ENCODE data around the gene AXIN1.

The AXIN1 gene

GRCh38 chr16:359871-360697 lies 7.6 kb upstream of the AXIN1 start:
- no peaks in the 10 kb centered on the region for H3K9me3 ChIP-seq (ENCODE audit: control insufficient read depth, insufficient read depth, low read depth, low read length)
- no peak overlapping the region for H3K4me3 ChIP-seq (ENCODE audit: low read depth, low read length)
- no peak overlapping the region for H3K9ac ChIP-seq (ENCODE audit: low read length)
- H3K36me3 ChIP-seq (ENCODE audit: control insufficient read depth, insufficient read depth, low read length), result no peaks in the 10 kb centered on the region
- H3K27me3 ChIP-seq (ENCODE audit: control insufficient read depth, insufficient read depth, low read length), result no peaks in the 10 kb centered on the region
- no peak overlapping the region for H3K27ac ChIP-seq (ENCODE audit: low read depth, low read length)
- no peaks in the 10 kb centered on the region for H3K4me1 ChIP-seq (ENCODE audit: control insufficient read depth, insufficient read depth, low read length)

GRCh38 chr16:359067-359763 lies 6.7 kb upstream of the AXIN1 start:
- Histone ChIP-seq H3K9ac (ENCODE audit: low read length) (no peak overlapping the region), H3K4me1 (ENCODE audit: control insufficient read depth, insufficient read depth, low read length) (no peaks in the 10 kb centered on the region), H3K9me3 (ENCODE audit: control insufficient read depth, insufficient read depth, low read depth, low read length) (no peaks in the 10 kb centered on the region), H3K4me3 (ENCODE audit: low read depth, low read length) (no peak overlapping the region), H3K27me3 (ENCODE audit: control insufficient read depth, insufficient read depth, low read length) (no peaks in the 10 kb centered on the region), H3K27ac (ENCODE audit: low read depth, low read length) (no peak overlapping the region), H3K36me3 (ENCODE audit: control insufficient read depth, insufficient read depth, low read length) (no peaks in the 10 kb centered on the region)

- H3K4me3 ChIP-seq (ENCODE audit: low read depth, low read length), result no peak overlapping the region
Observed at GRCh38 chr16:356741-357140, 4.2 kb upstream of the AXIN1 start.

GRCh38 chr16:354971-355461 lies 2.5 kb upstream of the AXIN1 start:
- H3K4me3 ChIP-seq (ENCODE audit: low read depth, low read length), result no peak overlapping the region
- no peak overlapping the region for H3K27ac ChIP-seq (ENCODE audit: low read depth, low read length)
- H3K4me1 ChIP-seq (ENCODE audit: control insufficient read depth, insufficient read depth, low read length), result peaks cover 4% of the 10 kb centered on the region; the same call in 1 of the 2 replicates
- no peaks in the 10 kb centered on the region for H3K9me3 ChIP-seq (ENCODE audit: control insufficient read depth, insufficient read depth, low read depth, low read length)
- no peak overlapping the region for H3K9ac ChIP-seq (ENCODE audit: low read length)
- H3K27me3 ChIP-seq (ENCODE audit: control insufficient read depth, insufficient read depth, low read length), result no peaks in the 10 kb centered on the region
- H3K36me3 ChIP-seq (ENCODE audit: control insufficient read depth, insufficient read depth, low read length), result peaks cover 7% of the 10 kb centered on the region; the same call in 1 of the 2 replicates

More at GRCh38 chr16:356741-357140, 4.2 kb upstream of the AXIN1 start:
- Histone ChIP-seq H3K4me1 (ENCODE audit: control insufficient read depth, insufficient read depth, low read length) (no peaks in the 10 kb centered on the region; the same call in 1 of the 2 replicates), H3K36me3 (ENCODE audit: control insufficient read depth, insufficient read depth, low read length) (no peaks in the 10 kb centered on the region), H3K27me3 (ENCODE audit: control insufficient read depth, insufficient read depth, low read length) (no peaks in the 10 kb centered on the region), H3K9me3 (ENCODE audit: control insufficient read depth, insufficient read depth, low read depth, low read length) (no peaks in the 10 kb centered on the region), H3K27ac (ENCODE audit: low read depth, low read length) (no peak overlapping the region), H3K9ac (ENCODE audit: low read length) (no peak overlapping the region)

- no peak overlapping the region for H3K27ac ChIP-seq (ENCODE audit: low read depth, low read length)
- H3K9ac ChIP-seq (ENCODE audit: low read length), result no peak overlapping the region
- H3K36me3 ChIP-seq (ENCODE audit: control insufficient read depth, insufficient read depth, low read length), result peaks cover 8% of the 10 kb centered on the region; the same call in 1 of the 2 replicates
- no peak overlapping the region for H3K4me3 ChIP-seq (ENCODE audit: low read depth, low read length)
- H3K27me3 ChIP-seq (ENCODE audit: control insufficient read depth, insufficient read depth, low read length), result no peaks in the 10 kb centered on the region
- H3K4me1 ChIP-seq (ENCODE audit: control insufficient read depth, insufficient read depth, low read length), result peaks cover 4% of the 10 kb centered on the region; the same call in 1 of the 2 replicates
- no peaks in the 10 kb centered on the region for H3K9me3 ChIP-seq (ENCODE audit: control insufficient read depth, insufficient read depth, low read depth, low read length)
Observed at GRCh38 chr16:354291-354881, 1.9 kb upstream of the AXIN1 start.

- no peaks in the 10 kb centered on the region for H3K9me3 ChIP-seq (ENCODE audit: control insufficient read depth, insufficient read depth, low read depth, low read length)
- H3K9ac ChIP-seq (ENCODE audit: low read length), result no peak overlapping the region
Observed at GRCh38 chr16:353404-354290, 1.1 kb upstream of the AXIN1 start.

GRCh38 chr16:351804-352520 lies 561 bp downstream of the AXIN1 start:
- peaks cover 9% of the 10 kb centered on the region; the same call in 1 of the 2 replicates for H3K4me1 ChIP-seq (ENCODE audit: control insufficient read depth, insufficient read depth, low read length)
- H3K4me3 ChIP-seq (ENCODE audit: low read depth, low read length), result peak overlapping the region; percentile 76
- H3K36me3 ChIP-seq (ENCODE audit: control insufficient read depth, insufficient read depth, low read length), result peaks cover 14% of the 10 kb centered on the region
- no peaks in the 10 kb centered on the region for H3K9me3 ChIP-seq (ENCODE audit: control insufficient read depth, insufficient read depth, low read depth, low read length)
- peak overlapping the region; percentile 81 for H3K9ac ChIP-seq (ENCODE audit: low read length)
- H3K27ac ChIP-seq (ENCODE audit: low read depth, low read length), result 0 out of 2 replicates have a peak overlapping the region, but pooled peaks have one; percentile 24
- no peaks in the 10 kb centered on the region for H3K27me3 ChIP-seq (ENCODE audit: control insufficient read depth, insufficient read depth, low read length)

More at GRCh38 chr16:353404-354290, 1.1 kb upstream of the AXIN1 start:
- H3K27me3 ChIP-seq (ENCODE audit: control insufficient read depth, insufficient read depth, low read length), result no peaks in the 10 kb centered on the region
- no peak overlapping the region for H3K27ac ChIP-seq (ENCODE audit: low read depth, low read length)
- peaks cover 4% of the 10 kb centered on the region; the same call in 1 of the 2 replicates for H3K4me1 ChIP-seq (ENCODE audit: control insufficient read depth, insufficient read depth, low read length)
- H3K4me3 ChIP-seq (ENCODE audit: low read depth, low read length), result peak overlapping the region; percentile 54
- peaks cover 8% of the 10 kb centered on the region; the same call in 1 of the 2 replicates for H3K36me3 ChIP-seq (ENCODE audit: control insufficient read depth, insufficient read depth, low read length)

- Histone ChIP-seq H3K4me3 (ENCODE audit: low read depth, low read length) (no peak overlapping the region), H3K4me1 (ENCODE audit: control insufficient read depth, insufficient read depth, low read length) (peaks cover 9% of the 10 kb centered on the region; the same call in 1 of the 2 replicates)
Observed at GRCh38 chr16:350203-350602, 2.3 kb downstream of the AXIN1 start.

GRCh38 chr16:349211-349610 lies 3.3 kb downstream of the AXIN1 start:
- Histone ChIP-seq H3K27me3 (ENCODE audit: control insufficient read depth, insufficient read depth, low read length) (no peaks in the 10 kb centered on the region), H3K27ac (ENCODE audit: low read depth, low read length) (no peak overlapping the region), H3K9ac (ENCODE audit: low read length) (no peak overlapping the region), H3K4me1 (ENCODE audit: control insufficient read depth, insufficient read depth, low read length) (peaks cover 9% of the 10 kb centered on the region; the same call in 1 of the 2 replicates), H3K9me3 (ENCODE audit: control insufficient read depth, insufficient read depth, low read depth, low read length) (no peaks in the 10 kb centered on the region), H3K36me3 (ENCODE audit: control insufficient read depth, insufficient read depth, low read length) (peaks cover 38% of the 10 kb centered on the region), H3K4me3 (ENCODE audit: low read depth, low read length) (no peak overlapping the region)

More at GRCh38 chr16:350203-350602, 2.3 kb downstream of the AXIN1 start:
- Histone ChIP-seq H3K9ac (ENCODE audit: low read length) (no peak overlapping the region), H3K27me3 (ENCODE audit: control insufficient read depth, insufficient read depth, low read length) (no peaks in the 10 kb centered on the region), H3K9me3 (ENCODE audit: control insufficient read depth, insufficient read depth, low read depth, low read length) (no peaks in the 10 kb centered on the region), H3K27ac (ENCODE audit: low read depth, low read length) (no peak overlapping the region), H3K36me3 (ENCODE audit: control insufficient read depth, insufficient read depth, low read length) (peaks cover 29% of the 10 kb centered on the region)

Measured in HUES6 (cell line).